ENCODE data around the gene FAM200B. TPM values are rescaled to one million over a fixed set of nuclear protein-coding genes. Genes with fewer than 3 reads are reported as not detected.

Gene FAM200B
- polyA plus RNA-seq (2012; ENCODE audit: insufficient read depth, insufficient read length, low read depth) = 31.5 TPM

- DNase-seq = peak; percentile 100
- H3K36me3 ChIP-seq = peaks cover 4% of the 10 kb centered on the region; the same call in 1 of the 2 replicates
- H3K27me3 ChIP-seq = no peaks in the 10 kb centered on the region
- peaks cover 2% of the 10 kb centered on the region; the same call in 1 of the 2 replicates for H3K4me1 ChIP-seq
- TF ChIP-seq CTCF (IDR thresholded peaks at IDR 0.05; ENCODE audit: low read depth, low read length) = no peak
- H3K9me3 ChIP-seq = no peaks in the 10 kb centered on the region
- H3K4me3 ChIP-seq (ENCODE audit: low read depth, low read length) = peak within 1 kb of the TSS; percentile 95
These were observed at the start of gene FAM200B for GRCh38 chr4:15681372-15682241. Gene FAM200B (plus strand): TSS chr4:15681827. CDS start chr4:15686978, 5,151 bp downstream.

- H3K4me3 ChIP-seq (ENCODE audit: low read depth, low read length) = no peak overlapping the region
- peaks cover 52% of the 10 kb centered on the region for H3K36me3 ChIP-seq
- TF ChIP-seq CTCF (IDR thresholded peaks at IDR 0.05; ENCODE audit: low read depth, low read length) = no peak
- H3K9me3 ChIP-seq = no peaks in the 10 kb centered on the region
- no peak for DNase-seq
- H3K4me1 ChIP-seq = no peaks in the 10 kb centered on the region
- no peaks in the 10 kb centered on the region for H3K27me3 ChIP-seq
These were observed 44.8 kb upstream of the FAM200B start for GRCh38 chr4:15636818-15637217.

GRCh38 chr4:15638418-15638817 is 43.2 kb upstream of the FAM200B start:
- peaks cover 46% of the 10 kb centered on the region for H3K36me3 ChIP-seq
- no peaks in the 10 kb centered on the region for H3K9me3 ChIP-seq

GRCh38 chr4:15648600-15648999 is 33.0 kb upstream of the FAM200B start:
- no peaks in the 10 kb centered on the region for H3K36me3 ChIP-seq
- no peak for TF ChIP-seq CTCF (IDR thresholded peaks at IDR 0.05; ENCODE audit: low read depth, low read length)
- H3K4me1 ChIP-seq = peaks cover 3% of the 10 kb centered on the region
- H3K27me3 ChIP-seq = no peaks in the 10 kb centered on the region
- no peak overlapping the region for H3K4me3 ChIP-seq (ENCODE audit: low read depth, low read length)
- no peak for DNase-seq
- H3K9me3 ChIP-seq = no peaks in the 10 kb centered on the region

More at GRCh38 chr4:15638418-15638817, 43.2 kb upstream of the FAM200B start:
- no peaks in the 10 kb centered on the region for H3K4me1 ChIP-seq
- DNase-seq = no peak
- no peak for TF ChIP-seq CTCF (IDR thresholded peaks at IDR 0.05; ENCODE audit: low read depth, low read length)
- no peaks in the 10 kb centered on the region for H3K27me3 ChIP-seq
- H3K4me3 ChIP-seq (ENCODE audit: low read depth, low read length) = no peak overlapping the region

- DNase-seq = peak; percentile 57
- Histone ChIP-seq H3K36me3 (no peaks in the 10 kb centered on the region), H3K9me3 (no peaks in the 10 kb centered on the region), H3K4me1 (peaks cover 3% of the 10 kb centered on the region), H3K4me3 (ENCODE audit: low read depth, low read length) (no peak overlapping the region), H3K27me3 (no peaks in the 10 kb centered on the region)
- peak; percentile 87 for TF ChIP-seq CTCF (IDR thresholded peaks at IDR 0.05; ENCODE audit: low read depth, low read length)
These were observed 31.6 kb upstream of the FAM200B start for GRCh38 chr4:15649914-15650545.

Measured in BE2C (cell line).